HG03378 (cell line): Measurements from ENCODE around the gene NLRP6.
"Not testable (repeated sequence)": the region's sequence is repeated elsewhere in the genome, so short reads cannot be mapped to it uniquely, and the experiment has no call there.

Experiments used
- ATAC-seq: cut with Tn5 transposase; IDR thresholded peaks from one replicate; pipeline ENCODE4 v1.9.1; 2021; ENCODE audit warnings: mild to moderate bottlenecking, moderate library complexity; ENCODE audit not compliant: unreplicated experiment

NLRP6 gene

GRCh38 chr11:281486-282161, 3.4 kb downstream of the NLRP6 start:
- ATAC-seq: no peak

GRCh38 chr11:282171-282570, 4.0 kb downstream of the NLRP6 start:
- ATAC-seq: no peak

GRCh38 chr11:282630-283360, 4.6 kb downstream of the NLRP6 start:
- ATAC-seq: no peak

- ATAC-seq: no peak
Observed at GRCh38 chr11:283405-284104, 5.3 kb downstream of the NLRP6 start.

- no peak for ATAC-seq
Observed at GRCh38 chr11:284105-285020, 6.2 kb downstream of the NLRP6 start.

- no peak for ATAC-seq
Observed at GRCh38 chr11:285021-285893, 7.0 kb downstream of the NLRP6 start.

- ATAC-seq: no peak
Observed at GRCh38 chr11:285894-286220, 7.7 kb downstream of the NLRP6 start.

GRCh38 chr11:286977-287820, 9.0 kb downstream of the NLRP6 start:
- not testable (repeated sequence) for ATAC-seq

GRCh38 chr11:287821-288477, 9.7 kb downstream of the NLRP6 start:
- no peak for ATAC-seq

GRCh38 chr11:288478-289397, 10.5 kb downstream of the NLRP6 start, which contains the start of gene PGGHG:
PGGHG (plus strand) TSS chr11:289126; CDS start chr11:289817, 691 bp downstream.
- ATAC-seq: no peak

- ATAC-seq: no peak
Observed at GRCh38 chr11:289398-289711, 11.1 kb downstream of the NLRP6 start.

GRCh38 chr11:289712-290620, 11.8 kb downstream of the NLRP6 start:
- no peak for ATAC-seq

GRCh38 chr11:290621-291231, 12.5 kb downstream of the NLRP6 start:
- no peak for ATAC-seq

GRCh38 chr11:291281-292210, 13.3 kb downstream of the NLRP6 start:
- no peak for ATAC-seq
